HG03469 (cell line): Measurements from ENCODE around the gene ALAD.
"Not testable (repeated sequence)": the region's sequence is repeated elsewhere in the genome, so short reads cannot be mapped to it uniquely, and the experiment has no call there.

Experiments
- ATAC-seq: cut with Tn5 transposase; IDR thresholded peaks from one replicate; pipeline ENCODE4 v1.9.1; 2021; ENCODE audit warnings: mild to moderate bottlenecking, moderate library complexity, moderate number of reproducible peaks; ENCODE audit not compliant: unreplicated experiment

ALAD gene

GRCh38 chr9:113375057-113376023 is 25.7 kb downstream of the ALAD start:
- no peak for ATAC-seq

- no peak for ATAC-seq
Observed at GRCh38 chr9:113373676-113374392, 27.2 kb downstream of the ALAD start.

DNA sequence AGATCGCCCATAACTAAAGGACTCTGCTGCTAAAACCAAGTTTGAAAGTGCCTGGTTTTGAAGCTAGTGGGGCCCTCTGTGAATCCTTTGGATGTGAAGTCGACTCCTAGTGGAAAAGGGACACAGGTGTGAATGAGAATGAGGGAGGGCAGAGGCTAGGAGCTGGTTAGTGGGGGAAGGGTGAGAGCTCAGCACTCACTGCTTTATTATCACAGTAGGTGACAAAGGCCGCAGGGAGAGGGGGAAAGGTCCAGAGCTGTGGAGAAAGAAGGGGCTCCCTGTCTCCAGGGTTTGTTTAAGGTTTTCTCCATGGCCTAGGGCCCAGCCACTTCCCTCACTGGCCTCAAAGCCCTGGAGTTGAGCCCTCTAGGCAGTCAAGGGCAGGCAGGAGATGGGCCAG is 27.8 kb downstream of the ALAD start:
- no peak for ATAC-seq

DNA sequence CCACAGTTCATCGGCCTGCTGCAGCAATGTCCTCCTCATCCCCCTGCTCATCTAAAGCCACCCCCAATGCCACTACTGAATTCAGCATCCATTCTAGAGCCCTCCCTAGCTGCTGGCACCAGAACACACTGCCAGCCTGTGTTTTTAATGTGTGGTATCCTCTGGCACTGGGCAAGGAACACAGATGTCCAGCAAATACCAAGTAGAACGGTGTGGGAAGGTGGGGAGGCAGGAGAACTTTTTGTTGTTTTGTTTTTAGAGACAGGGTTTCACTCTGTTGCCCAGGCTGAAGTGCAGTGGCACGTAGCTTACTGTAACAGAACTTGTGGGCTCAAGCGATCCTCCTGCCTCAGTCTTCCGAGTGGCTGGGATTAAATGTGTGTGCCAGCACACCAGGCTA is 29.0 kb downstream of the ALAD start:
- ATAC-seq = no peak

DNA sequence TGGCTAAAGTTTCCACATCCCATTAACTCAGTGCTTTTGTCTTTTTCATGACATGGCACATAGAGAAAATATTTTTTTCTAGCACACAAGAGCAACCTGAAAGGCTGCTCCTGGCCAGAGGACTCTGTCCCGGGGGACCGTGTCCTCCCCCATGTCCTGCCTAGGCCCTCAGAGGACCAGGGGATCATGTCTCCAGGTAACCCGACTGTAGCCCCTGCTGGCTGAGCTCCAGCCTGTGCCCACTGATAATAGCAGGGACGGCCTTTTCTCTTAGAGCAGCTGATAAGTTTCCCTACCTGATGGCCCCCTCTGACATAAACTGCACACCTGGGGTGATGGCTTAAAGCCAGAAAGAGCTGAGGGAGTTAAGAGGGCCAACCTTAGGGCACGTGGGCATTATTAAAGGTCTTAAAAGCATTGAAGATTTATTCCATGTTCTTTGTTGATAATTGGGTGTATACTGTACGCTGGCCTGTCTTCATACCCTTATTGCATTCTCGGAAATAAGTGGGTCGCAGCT is 30.2 kb downstream of the ALAD start:
- ATAC-seq = no peak

- ATAC-seq = no peak
Observed at GRCh38 chr9:113369855-113370140, 31.3 kb downstream of the ALAD start.

GRCh38 chr9:113368982-113369854 is 31.9 kb downstream of the ALAD start:
- no peak for ATAC-seq

DNA sequence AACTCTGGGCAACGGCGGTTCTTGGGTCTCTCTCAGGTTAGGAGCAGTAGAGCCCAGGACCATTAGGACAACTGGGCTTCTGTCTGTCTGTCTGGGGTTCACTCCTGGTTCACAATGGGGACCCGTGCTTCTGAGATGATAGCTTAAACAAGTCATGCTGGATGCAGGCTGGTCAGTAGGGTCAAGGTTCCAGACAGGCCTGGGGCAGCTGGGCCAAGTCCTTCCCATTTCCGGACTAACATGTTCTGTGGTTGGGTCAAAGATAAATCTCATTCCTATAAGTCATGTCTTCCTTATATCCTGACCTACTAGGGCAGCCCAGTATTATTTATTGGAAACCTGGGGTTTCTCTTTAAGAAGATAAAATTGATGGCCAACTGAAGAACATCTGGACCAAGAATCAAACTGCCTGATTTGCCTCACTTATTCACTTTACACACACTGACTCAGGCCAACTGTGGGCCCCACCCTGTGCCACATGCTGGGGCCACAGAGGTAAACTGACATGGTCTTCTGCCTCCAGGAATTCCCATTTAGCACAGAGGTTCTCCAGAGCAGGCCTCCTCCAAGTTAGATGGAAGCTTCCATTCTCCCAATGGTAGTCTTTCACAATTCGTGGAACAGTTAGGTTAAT is 32.6 kb downstream of the ALAD start:
- no peak for ATAC-seq

- ATAC-seq = not testable (repeated sequence)
Observed at GRCh38 chr9:113365652-113366051, 35.4 kb downstream of the ALAD start.

GRCh38 chr9:113364951-113365350 is 36.1 kb downstream of the ALAD start:
- ATAC-seq = no peak

DNA sequence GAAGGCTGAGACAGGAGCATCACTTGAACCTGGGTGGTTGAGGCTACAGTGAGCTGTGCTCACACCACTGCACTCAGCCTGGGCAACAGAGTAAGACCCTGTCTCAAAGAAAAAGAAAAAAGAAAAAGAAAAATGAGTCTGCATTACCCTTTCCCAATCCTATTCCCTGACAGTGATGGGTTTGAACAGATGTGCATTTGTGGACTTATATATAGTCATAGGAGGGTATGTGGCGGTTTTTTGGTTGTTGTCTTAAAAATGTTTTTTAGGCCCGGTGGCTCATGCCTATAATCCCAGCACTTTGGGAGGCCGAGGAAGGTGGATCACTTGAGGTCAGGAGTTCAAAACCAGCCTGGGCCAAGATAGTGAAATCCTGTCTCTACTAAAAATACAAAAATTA is 37.7 kb downstream of the ALAD start:
- no peak for ATAC-seq

DNA sequence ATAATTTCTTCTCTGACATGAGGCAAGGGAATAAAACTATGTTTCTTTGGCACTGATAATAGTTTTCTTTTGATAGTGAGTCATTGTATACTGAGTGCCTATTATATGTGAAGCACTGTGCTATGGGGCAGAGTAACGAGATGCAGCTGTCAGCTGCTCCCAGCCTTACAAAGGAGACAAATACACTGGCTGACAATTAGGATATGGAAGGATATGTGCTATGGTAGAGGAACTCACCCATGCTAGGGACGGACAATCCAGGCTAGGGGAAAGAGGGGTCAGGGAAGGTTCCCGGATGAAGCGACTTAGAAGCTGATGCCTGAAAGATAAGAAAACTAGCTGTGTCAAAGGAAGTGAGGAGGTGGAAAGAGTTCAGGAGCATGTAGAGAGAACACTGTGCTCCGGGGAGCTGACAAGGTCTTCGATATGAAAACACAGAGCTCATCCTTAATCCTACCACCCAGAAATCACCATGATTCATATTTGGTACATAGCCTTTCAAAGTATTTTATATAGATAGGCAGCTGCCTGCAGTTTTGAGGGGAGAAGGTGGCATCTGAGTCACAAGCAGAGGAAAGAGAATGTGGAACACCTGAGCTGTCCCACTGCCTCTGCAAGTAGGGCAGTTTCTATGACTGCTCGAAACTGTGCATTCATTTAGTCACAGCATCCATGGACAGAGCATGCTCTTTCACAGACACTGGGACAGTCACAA is 39.6 kb downstream of the ALAD start:
- ATAC-seq = no peak

- ATAC-seq = no peak
Observed at GRCh38 chr9:113360242-113360842, 40.7 kb downstream of the ALAD start.

GRCh38 chr9:113359385-113359784 is 41.7 kb downstream of the ALAD start:
- ATAC-seq = no peak

GRCh38 chr9:113356686-113357292 is 44.3 kb downstream of the ALAD start:
- no peak for ATAC-seq

- no peak for ATAC-seq
Observed at GRCh38 chr9:113355040-113355596, 46.0 kb downstream of the ALAD start.

DNA sequence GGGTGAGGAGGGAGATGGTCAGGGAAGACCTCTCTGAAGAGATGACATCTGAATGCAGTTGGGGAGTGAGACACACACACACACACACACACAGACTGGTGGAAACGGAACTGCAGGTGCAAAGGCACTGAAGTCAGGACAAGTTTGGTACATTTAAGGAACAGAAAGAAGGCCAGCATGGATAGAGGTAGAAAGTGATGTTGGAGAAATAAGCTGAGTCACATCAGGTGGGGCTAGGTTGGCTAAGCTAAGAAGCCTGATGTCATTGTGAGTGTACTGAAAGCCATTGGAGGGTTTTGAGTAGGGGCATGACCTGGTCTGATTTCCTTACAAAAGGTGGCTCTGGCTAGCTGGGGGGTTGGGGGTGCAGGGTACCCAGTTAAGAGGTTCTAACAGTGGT is 48.7 kb downstream of the ALAD start:
- no peak for ATAC-seq

DNA sequence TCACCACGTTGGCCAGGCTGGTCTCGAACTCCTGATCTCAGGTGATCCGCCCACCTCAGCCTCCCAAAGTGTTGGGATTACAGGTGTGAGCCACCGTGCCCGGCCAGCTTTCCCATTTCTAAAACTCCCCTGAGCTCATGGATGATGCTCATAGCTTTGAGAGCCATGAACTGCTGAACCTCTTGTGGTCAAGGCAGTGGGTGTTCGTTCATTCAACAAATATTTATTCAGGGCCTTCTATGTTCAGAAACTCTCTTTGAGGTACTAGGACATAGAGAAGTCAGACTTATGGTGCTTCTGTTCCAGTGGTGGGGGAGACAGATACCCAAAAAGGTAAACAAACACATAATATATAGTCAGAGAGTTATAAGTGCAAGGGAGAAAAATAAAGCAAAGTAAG is 49.1 kb downstream of the ALAD start:
- ATAC-seq = no peak

DNA sequence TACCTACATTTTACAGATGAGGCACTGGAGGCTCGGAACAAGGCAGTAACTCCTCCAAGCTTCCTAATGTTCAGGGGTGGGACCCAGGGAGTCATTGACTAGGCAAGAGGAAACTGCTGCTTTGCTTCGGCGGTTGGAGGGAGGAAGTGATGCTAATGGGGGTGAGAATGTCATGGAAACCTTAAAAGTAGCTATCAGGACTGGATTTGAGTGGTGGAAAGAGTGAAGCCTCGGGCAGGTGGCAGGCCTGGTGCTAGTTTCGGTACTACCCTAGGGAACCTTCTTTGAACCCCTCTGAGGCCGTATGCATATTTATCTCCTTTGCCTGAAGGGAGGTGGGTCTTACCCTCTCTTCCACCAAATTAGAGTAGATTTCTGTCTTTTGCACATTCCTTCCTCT is 50.1 kb downstream of the ALAD start:
- no peak for ATAC-seq
